NCI-H1092 treated with DMSO at 0.1 percent for 48 hours (cell line): ENCODE data around the gene APOL4.
A peak's percentile ranks its signal among the peaks of the same experiment; 100 is the strongest.
"Not testable (repeated sequence)": the region's sequence is repeated elsewhere in the genome, so short reads cannot be mapped to it uniquely, and the experiment has no call there.

Experiments used
- DNase-seq: peaks from one replicate; lab custom pipeline; 2025; lab: John Stamatoyannopoulos, UW

APOL4 gene

GRCh38 chr22:36183446-36183845, 18.2 kb downstream of the APOL4 start:
- no peak for DNase-seq

GRCh38 chr22:36182857-36183256, 18.8 kb downstream of the APOL4 start:
- no peak for DNase-seq

GRCh38 chr22:36182056-36182455, 19.6 kb downstream of the APOL4 start:
- no peak for DNase-seq

GRCh38 chr22:36180928-36181327, 20.7 kb downstream of the APOL4 start:
- DNase-seq, result no peak

GRCh38 chr22:36180038-36180880, 21.4 kb downstream of the APOL4 start:
- peak; percentile 19 for DNase-seq

GRCh38 chr22:36177160-36177559, 24.4 kb downstream of the APOL4 start:
- no peak for DNase-seq

GRCh38 chr22:36175892-36176291, 25.7 kb downstream of the APOL4 start:
- DNase-seq, result no peak

GRCh38 chr22:36171941-36172340, 29.7 kb downstream of the APOL4 start:
- DNase-seq, result no peak

- no peak for DNase-seq
These were observed 34.9 kb downstream of the APOL4 start for GRCh38 chr22:36166518-36167220.

GRCh38 chr22:36166086-36166485, 35.5 kb downstream of the APOL4 start:
- no peak for DNase-seq

GRCh38 chr22:36165141-36165540, 36.5 kb downstream of the APOL4 start:
- DNase-seq, result no peak

GRCh38 chr22:36164621-36165020, 37.0 kb downstream of the APOL4 start:
- no peak for DNase-seq

GRCh38 chr22:36163497-36163896, 38.1 kb downstream of the APOL4 start:
- DNase-seq, result no peak

GRCh38 chr22:36162127-36163034, 39.2 kb downstream of the APOL4 start:
- no peak for DNase-seq

- not testable (repeated sequence) for DNase-seq
These were observed 39.8 kb downstream of the APOL4 start for GRCh38 chr22:36161793-36162126.

GRCh38 chr22:36160499-36160942, 41.1 kb downstream of the APOL4 start, which contains the start of gene APOL3:
APOL3 (minus strand) TSS chr22:36160755; CDS start chr22:36149055, 11,700 bp downstream.
- DNase-seq, result no peak

- DNase-seq, result no peak
These were observed 44.8 kb downstream of the APOL4 start for GRCh38 chr22:36156515-36157419.

- no peak for DNase-seq
These were observed 45.5 kb downstream of the APOL4 start for GRCh38 chr22:36156119-36156514.

- DNase-seq, result no peak
These were observed 45.9 kb downstream of the APOL4 start for GRCh38 chr22:36155702-36156101.

GRCh38 chr22:36154423-36154945, 47.1 kb downstream of the APOL4 start:
- no peak for DNase-seq
